Breast epithelium (tissue), 3 donors: ENCODE measurements around the gene SIDT2.
"Not testable (repeated sequence)": the region's sequence is repeated elsewhere in the genome, so short reads cannot be mapped to it uniquely, and the experiment has no call there.

ENCODE experiments used
- CTCF ChIP-seq, 3 donors: fragments of 450-650 bp; IDR thresholded peaks; one replicate each; pipeline ENCODE4 v1.5.1; 2016 to 2017; ENCODE audit warnings: antibody characterized with exemption in 3 of 3, mild to moderate bottlenecking in 3 of 3, moderate library complexity in 3 of 3
- POLR2AphosphoS5 ChIP-seq, 3 donors: sonication (generic); formaldehyde crosslinking; IDR thresholded peaks; one replicate each; pipeline ENCODE4 v1.6.1; 2017; ENCODE audit warnings: antibody characterized with exemption in 3 of 3

GRCh38 chr11:117130396-117130795, 48.1 kb upstream of the SIDT2 start:
- TF ChIP-seq CTCF, POLR2AphosphoS5 (IDR thresholded peaks at IDR 0.05): not testable (repeated sequence)
